ENCODE results near the gene TBX21.

The TBX21 gene

GRCh38 chr17:47789611-47790561 lies 56.9 kb downstream of the TBX21 start:
- peak; percentile 99 for ATAC-seq

GRCh38 chr17:47791025-47791424 lies 58.0 kb downstream of the TBX21 start:
- TF ChIP-seq TSHZ2 (CRISPR knock-in tag; IDR thresholded peaks at IDR 0.05) (no peak), ZC3H10 (CRISPR knock-in tag; IDR thresholded peaks at IDR 0.05) (no peak), GLIS3 (CRISPR knock-in tag; IDR thresholded peaks at IDR 0.05) (no peak), ZNF8 (CRISPR knock-in tag; IDR thresholded peaks at IDR 0.05) (no peak), ZNF70 (CRISPR knock-in tag; IDR thresholded peaks at IDR 0.05) (no peak), ARNTL (CRISPR knock-in tag; IDR thresholded peaks at IDR 0.05; ENCODE audit: borderline replicate concordance, low read depth) (no peak), ISL1 (CRISPR knock-in tag; IDR thresholded peaks at IDR 0.05) (no peak), PATZ1 (CRISPR knock-in tag; IDR thresholded peaks at IDR 0.05; ENCODE audit: borderline replicate concordance) (no peak), TOX (CRISPR knock-in tag; IDR thresholded peaks at IDR 0.05; ENCODE audit: borderline replicate concordance) (no peak), SNAI2 (CRISPR knock-in tag; IDR thresholded peaks at IDR 0.05) (no peak), ZNF565 (CRISPR knock-in tag; conservative IDR thresholded peaks at IDR 0.05; ENCODE audit: low read depth) (no peak)
- no peak for ATAC-seq

More at GRCh38 chr17:47789611-47790561, 56.9 kb downstream of the TBX21 start:
- no peak for TF ChIP-seq ZNF8 (CRISPR knock-in tag; IDR thresholded peaks at IDR 0.05)
- no peak for TF ChIP-seq CSRNP3 (CRISPR knock-in tag; IDR thresholded peaks at IDR 0.05)

GRCh38 chr17:47792457-47792856 lies 59.4 kb downstream of the TBX21 start:
- ATAC-seq = no peak
- TF ChIP-seq CSDC2 (CRISPR knock-in tag; IDR thresholded peaks at IDR 0.05) = no peak
- TF ChIP-seq ZNF8 (CRISPR knock-in tag; IDR thresholded peaks at IDR 0.05) = no peak
- TF ChIP-seq ZC3H10 (CRISPR knock-in tag; IDR thresholded peaks at IDR 0.05) = no peak
- TF ChIP-seq CREB5 (CRISPR knock-in tag; IDR thresholded peaks at IDR 0.05; ENCODE audit: low read depth) = no peak
- TF ChIP-seq ZNF565 (CRISPR knock-in tag; conservative IDR thresholded peaks at IDR 0.05; ENCODE audit: low read depth) = no peak
- TF ChIP-seq PATZ1 (CRISPR knock-in tag; IDR thresholded peaks at IDR 0.05; ENCODE audit: borderline replicate concordance) = no peak

GRCh38 chr17:47792979-47793378 lies 59.9 kb downstream of the TBX21 start:
- ATAC-seq = no peak
- TF ChIP-seq CSDC2 (CRISPR knock-in tag; IDR thresholded peaks at IDR 0.05) (no peak), ISL1 (CRISPR knock-in tag; IDR thresholded peaks at IDR 0.05) (no peak), GLIS3 (CRISPR knock-in tag; IDR thresholded peaks at IDR 0.05) (no peak), SNAI2 (CRISPR knock-in tag; IDR thresholded peaks at IDR 0.05) (no peak), ZC3H10 (CRISPR knock-in tag; IDR thresholded peaks at IDR 0.05) (no peak), ZFP30 (CRISPR knock-in tag; IDR thresholded peaks at IDR 0.05) (no peak), PPARA (CRISPR knock-in tag; IDR thresholded peaks at IDR 0.05; ENCODE audit: borderline replicate concordance) (no peak), TSHZ2 (CRISPR knock-in tag; IDR thresholded peaks at IDR 0.05) (no peak), TOX (CRISPR knock-in tag; IDR thresholded peaks at IDR 0.05; ENCODE audit: borderline replicate concordance) (no peak), RARB (CRISPR knock-in tag; IDR thresholded peaks at IDR 0.05) (no peak), ZNF8 (CRISPR knock-in tag; IDR thresholded peaks at IDR 0.05) (no peak), ZNF565 (CRISPR knock-in tag; conservative IDR thresholded peaks at IDR 0.05; ENCODE audit: low read depth) (no peak), CSRNP3 (CRISPR knock-in tag; IDR thresholded peaks at IDR 0.05) (no peak), ARNTL (CRISPR knock-in tag; IDR thresholded peaks at IDR 0.05; ENCODE audit: borderline replicate concordance, low read depth) (no peak), TCF4 (CRISPR knock-in tag; IDR thresholded peaks at IDR 0.05; ENCODE audit: borderline replicate concordance) (no peak)

Measured in SK-N-SH treated with all-trans-retinoic acid at 6 μM for 48 hours (cell line).